ENCODE results near the gene PRTG. TPM values are rescaled to one million over a fixed set of nuclear protein-coding genes. Genes with fewer than 3 reads are reported as not detected.

PRTG gene
- total RNA-seq, 1 donor from 2014 or later: 574 TPM

GRCh38 chr15:55738715-55739114 is 4.2 kb downstream of the PRTG start:
- Histone ChIP-seq H2AFZ (replicated peaks) (no peak overlapping the region), H3K4me2 (peak overlapping the region; percentile 86), H3K27ac (peak overlapping the region; percentile 24), H3F3A (ENCODE audit: low read depth) (peaks cover 79% of the 10 kb centered on the region), H3K4me3 (peak overlapping the region; percentile 93), H3K9ac (no peak overlapping the region), H3K4me1 (peaks cover 69% of the 10 kb centered on the region), H4K20me1 (ENCODE audit: low read depth) (peaks cover 78% of the 10 kb centered on the region), H3K79me2 (ENCODE audit: low read depth) (peaks cover 86% of the 10 kb centered on the region), H3K9me3 (ENCODE audit: low read depth) (no peaks in the 10 kb centered on the region), H3K36me3 (peaks cover 9% of the 10 kb centered on the region), H3K27me3 (no peaks in the 10 kb centered on the region)
- no peak for DNase-seq (ENCODE audit: low spot score)
- peaks cover 13% of the 10 kb centered on the region for H3K36me3 Mint-ChIP-seq
- peaks cover 2% of the 10 kb centered on the region for H3K27me3 Mint-ChIP-seq (ENCODE audit: insufficient read depth, low read depth)
- peaks cover 3% of the 10 kb centered on the region for H3K9me3 Mint-ChIP-seq
- no peak overlapping the region for H3K4me3 Mint-ChIP-seq
- H3K4me1 Mint-ChIP-seq: peaks cover 55% of the 10 kb centered on the region
- TF ChIP-seq EZH2 (IDR thresholded peaks at IDR 0.05) (no peak), CTCF (IDR thresholded peaks at IDR 0.05) (no peak), EZH2phosphoT487 (IDR thresholded peaks at IDR 0.05) (no peak)
- H3K27ac Mint-ChIP-seq: peak overlapping the region; percentile 98

DNA sequence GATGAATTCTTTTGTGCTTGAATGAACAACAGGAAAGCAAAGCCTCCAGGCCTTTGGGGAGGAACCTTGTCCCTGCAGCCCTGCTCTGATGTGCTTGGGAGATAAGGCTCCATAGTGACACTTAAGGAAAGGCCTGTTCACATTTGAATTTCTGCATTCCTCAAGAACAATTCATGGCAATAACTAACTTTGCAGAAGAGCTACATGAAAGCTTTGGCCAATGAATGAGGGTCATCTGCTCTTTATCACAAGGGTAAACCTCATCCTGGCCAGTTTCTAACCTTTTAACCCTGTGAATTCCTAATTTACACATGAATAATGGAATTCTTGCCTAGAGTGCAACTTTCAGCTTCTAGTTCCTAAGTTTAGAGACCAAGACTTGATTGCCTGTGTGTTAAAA is 5.6 kb downstream of the PRTG start:
- Histone ChIP-seq H2AFZ (replicated peaks) (no peak overlapping the region), H3K27ac (peak overlapping the region; percentile 91)
- peak overlapping the region; percentile 90 for H3K27ac Mint-ChIP-seq

GRCh38 chr15:55736756-55737155 is 6.2 kb downstream of the PRTG start:
- Histone ChIP-seq H3F3A (ENCODE audit: low read depth) (peaks cover 64% of the 10 kb centered on the region), H3K9ac (no peak overlapping the region), H3K27ac (peak overlapping the region; percentile 91), H3K36me3 (peaks cover 13% of the 10 kb centered on the region), H3K79me2 (ENCODE audit: low read depth) (peaks cover 94% of the 10 kb centered on the region), H3K9me3 (ENCODE audit: low read depth) (no peaks in the 10 kb centered on the region), H3K27me3 (no peaks in the 10 kb centered on the region), H3K4me3 (peak overlapping the region; percentile 31), H4K20me1 (ENCODE audit: low read depth) (peaks cover 93% of the 10 kb centered on the region), H2AFZ (replicated peaks) (no peak overlapping the region), H3K4me2 (peak overlapping the region; percentile 86), H3K4me1 (peaks cover 70% of the 10 kb centered on the region)
- H3K4me3 Mint-ChIP-seq: peak overlapping the region; percentile 77
- peaks cover 8% of the 10 kb centered on the region for H3K9me3 Mint-ChIP-seq
- peak overlapping the region; percentile 97 for H3K27ac Mint-ChIP-seq
- TF ChIP-seq CTCF (IDR thresholded peaks at IDR 0.05) (no peak), EZH2phosphoT487 (IDR thresholded peaks at IDR 0.05) (no peak), EZH2 (IDR thresholded peaks at IDR 0.05) (no peak)
- H3K36me3 Mint-ChIP-seq: peaks cover 24% of the 10 kb centered on the region
- peaks cover 2% of the 10 kb centered on the region for H3K27me3 Mint-ChIP-seq (ENCODE audit: insufficient read depth, low read depth)
- H3K4me1 Mint-ChIP-seq: peaks cover 55% of the 10 kb centered on the region
- no peak for DNase-seq (ENCODE audit: low spot score)

More for the DNA sequence above, 5.6 kb downstream of the PRTG start:
- Histone ChIP-seq H3K9ac (no peak overlapping the region), H3F3A (ENCODE audit: low read depth) (peaks cover 70% of the 10 kb centered on the region), H4K20me1 (ENCODE audit: low read depth) (peaks cover 92% of the 10 kb centered on the region), H3K9me3 (ENCODE audit: low read depth) (no peaks in the 10 kb centered on the region), H3K4me1 (peaks cover 70% of the 10 kb centered on the region), H3K79me2 (ENCODE audit: low read depth) (peaks cover 94% of the 10 kb centered on the region), H3K4me3 (peak overlapping the region; percentile 31), H3K27me3 (no peaks in the 10 kb centered on the region), H3K36me3 (peaks cover 9% of the 10 kb centered on the region), H3K4me2 (peak overlapping the region; percentile 86)
- TF ChIP-seq EZH2phosphoT487 (IDR thresholded peaks at IDR 0.05) (no peak), CTCF (IDR thresholded peaks at IDR 0.05) (no peak), EZH2 (IDR thresholded peaks at IDR 0.05) (no peak)
- peak overlapping the region; percentile 77 for H3K4me3 Mint-ChIP-seq
- H3K36me3 Mint-ChIP-seq: peaks cover 19% of the 10 kb centered on the region
- DNase-seq (ENCODE audit: low spot score): peak; percentile 72
- H3K9me3 Mint-ChIP-seq: peaks cover 4% of the 10 kb centered on the region
- peaks cover 55% of the 10 kb centered on the region for H3K4me1 Mint-ChIP-seq
- H3K27me3 Mint-ChIP-seq (ENCODE audit: insufficient read depth, low read depth): peaks cover 2% of the 10 kb centered on the region
